ENCODE data around the gene TDRD12.
"Not testable (repeated sequence)": the region's sequence is repeated elsewhere in the genome, so short reads cannot be mapped to it uniquely, and the experiment has no call there.

GRCh38 chr19:32787161-32787813 is 67.7 kb downstream of the TDRD12 start:
- TF ChIP-seq ZNF274 (IDR thresholded peaks at IDR 0.05; ENCODE audit: low read depth, low read length); SUZ12 (IDR thresholded peaks at IDR 0.05; ENCODE audit: extremely low read depth, insufficient read depth, insufficient read length): not testable (repeated sequence)

All from NT2/D1 (cell line).